Amniotic stem cell (primary cell): ENCODE measurements around the gene GPR84.
A peak's percentile ranks its signal among the peaks of the same experiment; 100 is the strongest.
"Not testable (repeated sequence)": the region's sequence is repeated elsewhere in the genome, so short reads cannot be mapped to it uniquely, and the experiment has no call there.

Experiments
- DNase-seq: peaks from one replicate; lab custom pipeline; 2025; lab: John Stamatoyannopoulos, UW

The GPR84 gene

DNA sequence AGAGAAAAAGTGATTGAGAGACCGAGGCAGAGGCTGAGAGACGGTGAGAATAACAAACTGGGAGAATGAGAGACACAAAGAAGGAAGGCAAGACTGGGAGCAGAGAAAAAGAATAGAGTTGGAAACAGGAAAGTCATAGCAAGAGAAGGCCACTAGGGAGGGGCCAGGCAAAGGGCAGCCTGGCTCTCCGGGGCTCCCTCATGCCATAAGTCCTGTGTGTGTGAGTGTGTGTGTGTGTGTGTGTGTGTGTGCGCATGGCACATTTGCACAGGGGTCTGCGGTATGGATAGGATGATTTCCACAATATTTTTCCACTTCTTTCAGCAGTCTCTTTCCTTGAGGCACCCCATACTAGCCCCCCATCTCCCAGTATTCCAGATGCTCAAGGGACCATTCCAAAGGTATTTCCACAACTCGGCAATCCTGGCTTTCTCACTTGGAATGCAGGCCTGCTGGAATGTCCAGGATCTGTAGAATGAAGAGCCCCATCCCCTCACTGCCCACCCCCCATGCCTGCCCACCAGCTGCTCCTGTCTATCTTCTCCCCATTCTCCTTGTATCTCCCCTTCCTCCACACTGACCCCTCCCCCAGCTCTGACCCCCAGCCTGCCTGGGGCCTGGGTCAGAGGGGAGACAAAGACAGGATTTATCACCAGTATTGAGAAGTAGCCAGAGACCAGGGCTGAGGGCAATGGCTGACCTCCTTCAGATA is 9.0 kb downstream of the GPR84 start:
- no peak for DNase-seq

DNA sequence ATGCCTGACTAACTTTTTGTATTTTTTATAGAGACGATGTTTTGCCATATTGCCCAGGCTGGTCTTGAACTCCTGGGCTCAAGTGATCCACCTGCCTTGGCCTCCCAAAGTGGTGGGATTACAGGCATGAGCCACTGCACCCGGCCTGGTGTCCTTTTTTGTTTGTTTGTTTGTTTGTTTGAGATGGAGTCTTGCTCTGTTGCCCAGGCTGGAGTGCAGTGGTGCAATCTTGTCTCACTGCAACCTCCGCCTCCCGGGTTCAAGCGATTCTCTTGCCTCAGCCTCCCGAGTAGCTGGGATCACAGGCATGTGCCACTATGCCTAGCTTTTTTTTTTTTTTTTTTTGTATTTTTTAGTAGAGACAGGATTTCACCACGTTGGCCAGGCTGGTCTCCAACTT is 10.0 kb downstream of the GPR84 start:
- not testable (repeated sequence) for DNase-seq

- DNase-seq = peak; percentile 15
These were observed 11.1 kb downstream of the GPR84 start for GRCh38 chr12:54352891-54353874.

- DNase-seq = no peak
These were observed 12.2 kb downstream of the GPR84 start for GRCh38 chr12:54352022-54352531.

- no peak for DNase-seq
These were observed 12.9 kb downstream of the GPR84 start for GRCh38 chr12:54351341-54351740.

GRCh38 chr12:54350743-54351142 is 13.5 kb downstream of the GPR84 start:
- DNase-seq = no peak

DNA sequence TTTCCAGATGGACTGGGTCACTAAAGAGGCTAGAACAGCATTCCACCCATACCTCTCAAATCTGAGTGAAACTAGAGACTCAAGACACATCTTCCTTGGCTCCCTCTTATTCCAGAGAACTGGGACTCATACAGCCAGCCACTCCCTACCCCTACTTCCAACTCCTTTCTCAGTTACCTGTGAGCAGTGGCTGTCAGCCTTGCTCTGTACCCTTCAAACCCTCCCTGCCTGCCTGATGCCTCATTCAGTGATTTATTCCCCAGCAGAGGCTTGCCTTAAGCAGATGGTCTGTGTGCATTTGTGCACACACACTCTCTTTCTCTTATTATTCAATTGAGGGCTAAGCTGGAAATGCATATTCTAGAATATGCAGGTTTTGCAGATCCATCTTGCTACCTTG is 14.6 kb downstream of the GPR84 start:
- DNase-seq = no peak

GRCh38 chr12:54349036-54349435 is 15.2 kb downstream of the GPR84 start:
- DNase-seq = no peak

- DNase-seq = no peak
These were observed 22.6 kb downstream of the GPR84 start for GRCh38 chr12:54341378-54342300.

DNA sequence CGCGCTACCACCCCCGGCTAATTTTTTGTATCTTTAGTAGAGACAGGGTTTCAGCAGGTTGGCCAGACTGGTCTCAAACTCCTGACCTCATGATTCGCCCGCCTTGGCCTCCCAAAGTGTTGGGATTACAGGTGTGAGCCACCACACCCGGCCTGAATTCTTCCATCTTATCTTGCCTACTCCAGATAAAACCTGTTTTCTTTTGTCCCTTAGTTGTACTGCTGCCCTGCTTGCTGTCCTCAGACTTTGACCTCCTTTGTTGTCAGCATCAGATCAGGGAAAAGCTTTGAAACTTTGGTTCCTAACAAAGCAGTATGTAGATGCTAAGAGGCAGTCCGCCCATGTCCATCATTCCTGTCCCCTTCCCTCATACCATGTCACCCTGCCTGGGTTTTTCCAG is 23.4 kb downstream of the GPR84 start:
- DNase-seq = no peak

- no peak for DNase-seq
These were observed 25.5 kb downstream of the GPR84 start for GRCh38 chr12:54338698-54339296.

GRCh38 chr12:54337854-54338650 is 26.2 kb downstream of the GPR84 start:
- no peak for DNase-seq

DNA sequence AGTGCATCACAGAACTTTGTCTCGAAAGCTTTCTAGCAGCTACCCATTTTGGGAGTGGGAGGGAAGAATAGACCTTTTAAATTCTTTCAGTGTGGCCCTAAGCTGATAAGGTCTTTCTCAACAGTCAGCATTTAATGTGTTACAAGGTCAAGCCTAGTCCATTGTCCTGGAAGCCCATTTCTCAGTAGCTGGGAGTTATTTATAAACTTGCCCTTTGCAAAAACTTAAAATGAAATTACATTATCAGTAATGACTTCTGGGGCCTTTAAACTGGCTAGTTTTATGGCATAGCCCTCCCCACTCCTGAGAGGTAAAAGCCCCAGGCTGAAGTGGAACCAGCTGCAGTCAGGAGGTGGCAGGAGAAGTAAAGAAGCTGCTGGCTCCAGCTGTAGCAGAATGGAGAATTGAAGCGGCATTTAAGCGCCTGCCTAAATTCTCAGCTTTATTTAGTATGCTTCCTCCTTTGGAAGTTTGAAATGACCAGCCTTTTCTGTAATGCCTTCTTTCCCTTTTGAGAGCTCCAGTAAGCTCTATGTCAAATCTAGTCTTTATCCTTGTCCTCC is 26.9 kb downstream of the GPR84 start:
- DNase-seq = no peak

- DNase-seq = no peak
These were observed 30.8 kb downstream of the GPR84 start for GRCh38 chr12:54333420-54334034.

GRCh38 chr12:54331461-54331860 is 32.8 kb downstream of the GPR84 start:
- no peak for DNase-seq

- DNase-seq = no peak
These were observed 33.8 kb downstream of the GPR84 start for GRCh38 chr12:54330442-54330841.

GRCh38 chr12:54329759-54330158 is 34.5 kb downstream of the GPR84 start:
- no peak for DNase-seq

DNA sequence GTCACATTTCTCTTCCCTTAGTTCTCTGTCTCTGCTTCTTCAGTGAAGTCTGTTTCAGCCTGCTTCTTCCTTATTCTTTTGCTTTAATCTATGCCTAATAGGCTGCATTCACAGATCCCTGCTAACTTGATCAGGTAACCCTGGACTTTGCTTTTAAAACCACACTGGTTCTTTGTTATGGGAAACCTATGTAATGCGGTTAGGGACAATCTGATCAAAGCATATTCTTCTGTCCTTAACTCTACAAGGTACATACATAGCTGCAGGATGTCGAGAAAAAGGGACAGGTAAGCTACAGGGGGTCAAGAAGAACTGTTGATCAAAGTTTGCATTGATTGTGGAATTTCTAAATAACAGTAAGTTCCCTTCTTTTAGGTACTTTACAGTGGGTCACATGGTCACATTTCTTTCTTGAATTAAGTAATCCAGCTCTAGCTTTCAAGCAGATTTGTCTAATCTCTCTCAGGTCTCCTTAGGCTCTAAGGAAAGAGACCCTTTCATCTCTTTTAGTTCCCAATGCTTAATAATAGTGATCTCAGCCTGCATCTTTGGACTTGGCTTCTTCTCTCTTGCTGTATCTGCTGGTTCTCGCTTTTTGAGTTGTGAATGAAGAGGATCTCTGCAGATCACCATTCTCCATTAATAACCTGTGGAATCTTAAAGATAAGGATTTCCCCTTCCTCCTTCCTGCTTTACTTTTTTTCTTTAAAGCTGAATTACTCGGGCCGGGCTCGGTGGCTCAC is 35.5 kb downstream of the GPR84 start:
- no peak for DNase-seq
